Endothelial cell (in vitro differentiated cells): ENCODE measurements around the gene DDA1. TPM values are rescaled to one million over a fixed set of nuclear protein-coding genes. Genes with fewer than 3 reads are reported as not detected.

Experiments used
- DNase-seq: peaks from one replicate; pipeline ENCODE4 v3.0.0; 2021; ENCODE audit warnings: low spot score
- H3K27ac Mint-ChIP-seq: one replicate; pipeline ENCODE4 v1.8.0; 2021; ENCODE audit warnings: mixed read lengths, inconsistent platforms; ENCODE audit not compliant: unreplicated experiment
- H3K27me3 Mint-ChIP-seq: one replicate; pipeline ENCODE4 v1.8.0; 2021; ENCODE audit warnings: mild to moderate bottlenecking, moderate library complexity, mixed read lengths, inconsistent platforms; ENCODE audit not compliant: unreplicated experiment
- H3K36me3 Mint-ChIP-seq: one replicate; pipeline ENCODE4 v1.8.0; 2021; ENCODE audit warnings: mild to moderate bottlenecking, low read depth, mixed read lengths, inconsistent platforms; ENCODE audit not compliant: unreplicated experiment
- H3K4me1 Mint-ChIP-seq: one replicate; pipeline ENCODE4 v1.8.0; 2021; ENCODE audit warnings: mild to moderate bottlenecking, mixed read lengths, inconsistent platforms; ENCODE audit not compliant: unreplicated experiment
- H3K4me3 Mint-ChIP-seq: one replicate; pipeline ENCODE4 v1.8.0; 2021; ENCODE audit warnings: mild to moderate bottlenecking, mixed read lengths, inconsistent platforms; ENCODE audit not compliant: unreplicated experiment
- H3K9me3 Mint-ChIP-seq: one replicate; pipeline ENCODE4 v1.8.0; 2021; ENCODE audit warnings: mixed read lengths, inconsistent platforms; ENCODE audit not compliant: unreplicated experiment
- total RNA-seq: library from RNA; stranded (reverse); fragmentation: NEBNext Ultra II Directional; extraction: Animal tissue kit (Norgen Biotek cat#: 25700); gene quantifications from one replicate; pipeline ENCODE4 v1.2.1, GENCODE V29; 2021; ENCODE audit not compliant: unreplicated experiment
- TF ChIP-seq, protein P1 (sequence below): fragments of 200-600 bp; sonication (generic); IDR thresholded peaks from one replicate; pipeline ENCODE4 v1.5.0; 2021; ENCODE audit warnings: antibody characterized with exemption; ENCODE audit not compliant: unreplicated experiment

The DDA1 gene
- total RNA-seq, 1 donor from 2014 or later, result 44.7 TPM

DNA sequence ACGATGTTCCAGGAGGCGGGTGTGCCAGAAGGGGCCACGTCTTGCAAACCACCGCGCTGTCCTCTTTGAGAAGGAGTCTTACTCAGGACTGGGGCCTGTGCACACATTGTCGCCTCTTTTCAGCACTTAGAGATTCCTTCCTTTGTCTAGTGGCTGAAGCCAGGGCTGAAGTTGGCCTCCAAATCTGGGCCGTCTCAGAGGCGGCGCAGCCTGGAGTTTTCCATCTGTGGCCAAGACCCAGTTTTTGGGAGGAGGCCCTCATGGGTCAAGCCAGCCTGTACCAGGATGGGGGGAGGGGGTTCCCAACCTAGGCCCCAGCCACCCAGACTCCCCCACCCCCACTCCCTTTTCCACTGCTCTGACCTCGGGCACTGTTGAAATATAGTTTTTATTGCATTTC is 13.5 kb downstream of the DDA1 start:
- no peak for DNase-seq
- peak overlapping the region; percentile 23 for H3K4me3 Mint-ChIP-seq
- TF ChIP-seq, protein P1, sequence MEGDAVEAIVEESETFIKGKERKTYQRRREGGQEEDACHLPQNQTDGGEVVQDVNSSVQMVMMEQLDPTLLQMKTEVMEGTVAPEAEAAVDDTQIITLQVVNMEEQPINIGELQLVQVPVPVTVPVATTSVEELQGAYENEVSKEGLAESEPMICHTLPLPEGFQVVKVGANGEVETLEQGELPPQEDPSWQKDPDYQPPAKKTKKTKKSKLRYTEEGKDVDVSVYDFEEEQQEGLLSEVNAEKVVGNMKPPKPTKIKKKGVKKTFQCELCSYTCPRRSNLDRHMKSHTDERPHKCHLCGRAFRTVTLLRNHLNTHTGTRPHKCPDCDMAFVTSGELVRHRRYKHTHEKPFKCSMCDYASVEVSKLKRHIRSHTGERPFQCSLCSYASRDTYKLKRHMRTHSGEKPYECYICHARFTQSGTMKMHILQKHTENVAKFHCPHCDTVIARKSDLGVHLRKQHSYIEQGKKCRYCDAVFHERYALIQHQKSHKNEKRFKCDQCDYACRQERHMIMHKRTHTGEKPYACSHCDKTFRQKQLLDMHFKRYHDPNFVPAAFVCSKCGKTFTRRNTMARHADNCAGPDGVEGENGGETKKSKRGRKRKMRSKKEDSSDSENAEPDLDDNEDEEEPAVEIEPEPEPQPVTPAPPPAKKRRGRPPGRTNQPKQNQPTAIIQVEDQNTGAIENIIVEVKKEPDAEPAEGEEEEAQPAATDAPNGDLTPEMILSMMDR, result no peak
- peaks cover 12% of the 10 kb centered on the region for H3K27me3 Mint-ChIP-seq
- peaks cover 15% of the 10 kb centered on the region for H3K36me3 Mint-ChIP-seq
- H3K27ac Mint-ChIP-seq, result peak overlapping the region; percentile 13
- no peaks in the 10 kb centered on the region for H3K9me3 Mint-ChIP-seq
- H3K4me1 Mint-ChIP-seq, result no peaks in the 10 kb centered on the region

GRCh38 chr19:17323300-17323963 is 14.1 kb downstream of the DDA1 start:
- H3K27me3 Mint-ChIP-seq, result peaks cover 12% of the 10 kb centered on the region
- H3K4me3 Mint-ChIP-seq, result peak overlapping the region; percentile 67
- TF ChIP-seq, protein P1, result no peak
- H3K27ac Mint-ChIP-seq, result no peak overlapping the region
- H3K4me1 Mint-ChIP-seq, result no peaks in the 10 kb centered on the region
- DNase-seq, result no peak
- H3K36me3 Mint-ChIP-seq, result peaks cover 15% of the 10 kb centered on the region
- H3K9me3 Mint-ChIP-seq, result no peaks in the 10 kb centered on the region

GRCh38 chr19:17323964-17324332 is 14.6 kb downstream of the DDA1 start:
- H3K27me3 Mint-ChIP-seq, result peaks cover 12% of the 10 kb centered on the region
- no peak for DNase-seq
- H3K27ac Mint-ChIP-seq, result no peak overlapping the region
- no peaks in the 10 kb centered on the region for H3K4me1 Mint-ChIP-seq
- H3K9me3 Mint-ChIP-seq, result no peaks in the 10 kb centered on the region
- TF ChIP-seq, protein P1, result no peak
- peaks cover 15% of the 10 kb centered on the region for H3K36me3 Mint-ChIP-seq
- H3K4me3 Mint-ChIP-seq, result no peak overlapping the region

- DNase-seq, result no peak
- no peaks in the 10 kb centered on the region for H3K9me3 Mint-ChIP-seq
- no peaks in the 10 kb centered on the region for H3K4me1 Mint-ChIP-seq
- H3K36me3 Mint-ChIP-seq, result peaks cover 15% of the 10 kb centered on the region
- peaks cover 12% of the 10 kb centered on the region for H3K27me3 Mint-ChIP-seq
- no peak overlapping the region for H3K4me3 Mint-ChIP-seq
- TF ChIP-seq, protein P1, result no peak
- no peak overlapping the region for H3K27ac Mint-ChIP-seq
These were observed 15.2 kb downstream of the DDA1 start for GRCh38 chr19:17324357-17325114.

DNA sequence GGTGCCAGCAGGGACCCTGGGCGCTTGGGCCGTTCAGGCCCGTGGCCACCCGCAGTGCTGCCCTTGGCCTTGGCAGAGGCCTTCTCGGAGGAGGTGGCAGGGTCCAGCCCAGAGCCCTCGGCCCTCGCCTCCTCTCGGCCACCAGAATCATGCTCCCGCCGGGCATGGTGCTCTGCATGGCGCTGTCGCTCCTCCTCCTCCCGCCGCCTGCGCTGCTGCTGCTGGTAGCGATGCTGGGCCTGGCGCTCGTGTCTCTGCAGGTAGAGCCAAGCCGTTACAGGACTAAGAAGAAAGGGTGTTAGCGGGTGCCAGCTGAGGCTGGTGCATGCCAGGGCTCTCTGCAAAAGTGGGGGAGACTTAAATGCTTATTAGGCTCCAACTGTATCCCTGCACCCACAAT is 15.8 kb downstream of the DDA1 start:
- TF ChIP-seq, protein P1, result no peak
- Mint-ChIP-seq H3K4me1 (no peaks in the 10 kb centered on the region), H3K27ac (peak overlapping the region; percentile 42), H3K36me3 (peaks cover 13% of the 10 kb centered on the region), H3K4me3 (no peak overlapping the region), H3K27me3 (peaks cover 12% of the 10 kb centered on the region), H3K9me3 (no peaks in the 10 kb centered on the region)
- DNase-seq, result no peak
